Body of pancreas (tissue), 4 donors: ENCODE results near the gene TRPV3.

Experiments
- POLR2A ChIP-seq, 3 donors: fragments of 450-650 bp; IDR thresholded peaks; one replicate each; pipeline ENCODE4 v1.6.1; 2016; ENCODE audit warnings: antibody characterized with exemption in 3 of 3, mild to moderate bottlenecking in 2 of 3
- TF ChIP-seq, protein P1 (sequence below), 7 experiments: fragments of 450-650 bp in 4 of 7; fragments of 200-600 bp in 3 of 7; sonication (generic) in 3 of 7; IDR thresholded peaks; one replicate each; pipeline ENCODE4 v1.5.1; 2016 to 2019; ENCODE audit warnings: antibody characterized with exemption in 7 of 7

DNA sequence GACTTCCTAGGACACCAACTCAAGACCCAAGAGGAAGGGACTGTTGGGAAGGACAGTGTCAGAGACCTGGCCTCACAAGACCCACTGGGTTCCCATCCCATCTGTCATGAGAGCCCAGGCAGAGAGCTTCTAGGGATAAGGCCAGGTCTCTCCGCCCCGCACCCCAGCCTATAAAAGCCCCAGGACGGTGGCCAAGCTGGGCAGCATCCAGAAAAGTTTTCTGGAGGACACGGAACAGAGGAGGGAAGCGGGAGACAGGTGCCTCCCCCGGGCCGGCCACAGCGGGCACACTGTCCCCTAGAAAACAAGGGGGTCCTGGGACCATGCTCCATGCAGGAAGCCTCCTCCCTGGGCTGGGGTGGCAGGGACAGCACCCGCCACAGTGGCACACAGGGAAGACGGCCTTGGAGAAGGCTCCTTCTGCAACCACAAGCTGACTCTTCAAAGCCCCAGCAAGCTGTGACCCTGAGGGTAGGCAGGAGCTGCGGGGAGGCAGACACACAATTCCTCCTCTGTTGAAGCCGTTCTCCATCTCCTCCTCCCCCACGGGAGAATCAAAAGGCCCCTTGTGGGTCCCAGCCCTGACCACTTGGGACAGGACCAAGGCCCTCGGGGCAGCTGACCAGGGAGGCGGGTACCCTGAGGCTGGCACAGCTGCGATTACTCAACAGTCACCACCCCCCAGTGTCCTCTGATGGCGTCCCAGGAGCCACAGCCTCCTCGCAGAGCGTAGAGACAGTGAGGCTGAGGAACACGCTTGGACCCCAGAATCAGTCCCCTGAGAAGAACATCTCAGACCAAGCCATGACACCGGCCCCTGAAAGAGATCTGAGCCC lies 26.1 kb downstream of the TRPV3 start:
- TF ChIP-seq, protein P1, sequence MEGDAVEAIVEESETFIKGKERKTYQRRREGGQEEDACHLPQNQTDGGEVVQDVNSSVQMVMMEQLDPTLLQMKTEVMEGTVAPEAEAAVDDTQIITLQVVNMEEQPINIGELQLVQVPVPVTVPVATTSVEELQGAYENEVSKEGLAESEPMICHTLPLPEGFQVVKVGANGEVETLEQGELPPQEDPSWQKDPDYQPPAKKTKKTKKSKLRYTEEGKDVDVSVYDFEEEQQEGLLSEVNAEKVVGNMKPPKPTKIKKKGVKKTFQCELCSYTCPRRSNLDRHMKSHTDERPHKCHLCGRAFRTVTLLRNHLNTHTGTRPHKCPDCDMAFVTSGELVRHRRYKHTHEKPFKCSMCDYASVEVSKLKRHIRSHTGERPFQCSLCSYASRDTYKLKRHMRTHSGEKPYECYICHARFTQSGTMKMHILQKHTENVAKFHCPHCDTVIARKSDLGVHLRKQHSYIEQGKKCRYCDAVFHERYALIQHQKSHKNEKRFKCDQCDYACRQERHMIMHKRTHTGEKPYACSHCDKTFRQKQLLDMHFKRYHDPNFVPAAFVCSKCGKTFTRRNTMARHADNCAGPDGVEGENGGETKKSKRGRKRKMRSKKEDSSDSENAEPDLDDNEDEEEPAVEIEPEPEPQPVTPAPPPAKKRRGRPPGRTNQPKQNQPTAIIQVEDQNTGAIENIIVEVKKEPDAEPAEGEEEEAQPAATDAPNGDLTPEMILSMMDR (IDR thresholded peaks at IDR 0.05): no peak
- TF ChIP-seq POLR2A (IDR thresholded peaks at IDR 0.05): no peak
